UCSD-AML1 (cell line): ENCODE results near the gene PFKFB4.
"Not testable (repeated sequence)": the region's sequence is repeated elsewhere in the genome, so short reads cannot be mapped to it uniquely, and the experiment has no call there.

Experiments used
- DNase-seq: peaks from one replicate; lab custom pipeline; 2025; ENCODE audit not compliant: unreplicated experiment; lab: John Stamatoyannopoulos, UW

Gene PFKFB4

GRCh38 chr3:48502728-48503168 lies 53.9 kb downstream of the PFKFB4 start:
- no peak for DNase-seq

GRCh38 chr3:48502121-48502520 lies 54.5 kb downstream of the PFKFB4 start:
- DNase-seq: no peak

- no peak for DNase-seq
Observed at GRCh38 chr3:48501196-48501595, 55.4 kb downstream of the PFKFB4 start.

- no peak for DNase-seq
Observed at GRCh38 chr3:48500656-48501055, 55.9 kb downstream of the PFKFB4 start.

GRCh38 chr3:48493203-48493501 lies 63.5 kb downstream of the PFKFB4 start:
- DNase-seq: no peak

GRCh38 chr3:48492461-48493202 lies 64.0 kb downstream of the PFKFB4 start:
- no peak for DNase-seq

- DNase-seq: no peak
Observed at GRCh38 chr3:48486952-48487351, 69.7 kb downstream of the PFKFB4 start.

GRCh38 chr3:48482822-48483221 lies 73.8 kb downstream of the PFKFB4 start:
- DNase-seq: not testable (repeated sequence)

- not testable (repeated sequence) for DNase-seq
Observed at GRCh38 chr3:48480891-48481290, 75.7 kb downstream of the PFKFB4 start.

GRCh38 chr3:48478626-48479555 lies 77.7 kb downstream of the PFKFB4 start:
- DNase-seq: no peak

- DNase-seq: no peak
Observed at GRCh38 chr3:48477959-48478520, 78.6 kb downstream of the PFKFB4 start.

- no peak for DNase-seq
Observed at GRCh38 chr3:48476426-48477053, 80.1 kb downstream of the PFKFB4 start.

GRCh38 chr3:48475188-48475587 lies 81.4 kb downstream of the PFKFB4 start:
- DNase-seq: no peak

GRCh38 chr3:48474619-48475018 lies 82.0 kb downstream of the PFKFB4 start:
- no peak for DNase-seq

- not testable (repeated sequence) for DNase-seq
Observed at GRCh38 chr3:48474031-48474430, 82.6 kb downstream of the PFKFB4 start.

GRCh38 chr3:48473617-48473952 lies 83.0 kb downstream of the PFKFB4 start:
- no peak for DNase-seq

GRCh38 chr3:48472923-48473616 lies 83.5 kb downstream of the PFKFB4 start:
- DNase-seq: peak; percentile 96

GRCh38 chr3:48472673-48472922 lies 84.0 kb downstream of the PFKFB4 start:
- no peak for DNase-seq

- DNase-seq: no peak
Observed at GRCh38 chr3:48470286-48470685, 86.3 kb downstream of the PFKFB4 start.

GRCh38 chr3:48469046-48469915 lies 87.3 kb downstream of the PFKFB4 start:
- DNase-seq: no peak
